ENCODE results near the gene LAMA2.

- TF ChIP-seq CTCF (IDR thresholded peaks at IDR 0.05) (no peak), POLR2AphosphoS5 (IDR thresholded peaks at IDR 0.05; ENCODE audit: low read depth, low read length) (no peak), SIN3A (IDR thresholded peaks at IDR 0.05; ENCODE audit: borderline replicate concordance, insufficient read depth, low read depth, low read length) (no peak), REST (IDR thresholded peaks at IDR 0.05; ENCODE audit: insufficient read depth in 1 of 2, low read depth in 2 of 2, low read length in 1 of 2) (no peak), TCF7L2 (IDR thresholded peaks at IDR 0.05; ENCODE audit: low read depth, low read length) (no peak)
Observed at GRCh38 chr6:129009851-129010250, 126.9 kb downstream of the LAMA2 start.
